HEK293 (cell line): ENCODE data around the gene PRSS23.

Source experiments
- CTCF ChIA-PET: fragments of 350-600 bp; formaldehyde crosslinking; extraction: SDS; loops from one replicate; lab custom pipeline; 2021; ENCODE audit warnings: antibody characterized with exemption; lab: Yijun Ruan, JAX
- POLR2A ChIA-PET: fragments of 300-600 bp; formaldehyde crosslinking; extraction: SDS; loops from one replicate; lab custom pipeline; 2020; ENCODE audit warnings: antibody characterized with exemption, inconsistent platforms; lab: Yijun Ruan, JAX
- H3K27ac ChIP-seq: fragments of 200-500 bp; sonication (Bioruptor generic); 2 replicates; pipeline ENCODE4 v1.5.1; 2014; ENCODE audit warnings: low read depth, low read length, control low read depth, inconsistent platforms; ENCODE audit errors: extremely low read depth
- H3K36me3 ChIP-seq, 2 experiments: fragments of 200-500 bp in 1 of 2; sonication (Bioruptor generic) in 1 of 2; 1 replicate in 1 of 2; 2 replicates in 1 of 2; pipeline ENCODE4 v1.5.1; 2014 to 2017; ENCODE audit warnings: inconsistent platforms in 2 of 2, low read length in 2 of 2; ENCODE audit not compliant: control insufficient read depth in 2 of 2, insufficient read depth in 1 of 2
- H3K4me1 ChIP-seq: fragments of 200-500 bp; sonication (Bioruptor generic); 2 replicates; pipeline ENCODE4 v1.5.1; 2014; ENCODE audit warnings: mild to moderate bottlenecking, low read length, inconsistent platforms; ENCODE audit not compliant: control insufficient read depth, insufficient read depth
- H3K4me3 ChIP-seq: 2 replicates; pipeline ENCODE4 v1.5.1; 2011; ENCODE audit warnings: low read depth, mild to moderate bottlenecking, control low read depth, low read length, moderate library complexity
- H3K9me3 ChIP-seq: fragments of 200-500 bp; sonication (Bioruptor generic); 2 replicates; pipeline ENCODE4 v1.5.1; 2014; ENCODE audit warnings: low read depth, low read length, inconsistent platforms; ENCODE audit not compliant: control insufficient read depth, insufficient read depth
- GLIS2 ChIP-seq: fragments of 450-650 bp; formaldehyde crosslinking; IDR thresholded peaks from 2 replicates; pipeline ENCODE4 v1.5.1; 2016; ENCODE audit warnings: missing biosample characterization, missing genetic modification characterization
- KLF7 ChIP-seq: fragments of 450-650 bp; formaldehyde crosslinking; IDR thresholded peaks from 2 replicates; pipeline ENCODE4 v1.5.1; 2016; ENCODE audit warnings: missing biosample characterization, missing genetic modification characterization, borderline replicate concordance
- MYNN ChIP-seq: fragments of 450-650 bp; formaldehyde crosslinking; IDR thresholded peaks from 2 replicates; pipeline ENCODE4 v1.5.1; 2016; ENCODE audit warnings: missing biosample characterization, missing genetic modification characterization, borderline replicate concordance
- REST ChIP-seq: fragments of 450-650 bp; formaldehyde crosslinking; IDR thresholded peaks from 2 replicates; pipeline ENCODE4 v1.5.1; 2016; ENCODE audit warnings: missing biosample characterization, missing genetic modification characterization
- SP7 ChIP-seq: fragments of 450-650 bp; formaldehyde crosslinking; IDR thresholded peaks from 2 replicates; pipeline ENCODE4 v1.5.1; 2016; ENCODE audit warnings: missing biosample characterization, missing genetic modification characterization
- ZBTB21 ChIP-seq: fragments of 450-650 bp; formaldehyde crosslinking; IDR thresholded peaks from 2 replicates; pipeline ENCODE4 v1.5.1; 2017; ENCODE audit warnings: missing biosample characterization, missing genetic modification characterization
- ZEB2 ChIP-seq: fragments of 450-650 bp; formaldehyde crosslinking; IDR thresholded peaks from 2 replicates; pipeline ENCODE4 v1.5.1; 2016; ENCODE audit warnings: missing biosample characterization, missing genetic modification characterization
- ZFP37 ChIP-seq: fragments of 450-650 bp; formaldehyde crosslinking; IDR thresholded peaks from 2 replicates; pipeline ENCODE4 v1.5.1; 2016; ENCODE audit warnings: missing biosample characterization, missing genetic modification characterization
- ZFP41 ChIP-seq: fragments of 450-650 bp; formaldehyde crosslinking; IDR thresholded peaks from 2 replicates; pipeline ENCODE4 v1.5.1; 2016; ENCODE audit warnings: missing biosample characterization, missing genetic modification characterization, borderline replicate concordance
- ZFP69B ChIP-seq: fragments of 450-650 bp; formaldehyde crosslinking; IDR thresholded peaks from 2 replicates; pipeline ENCODE4 v1.5.1; 2016; ENCODE audit warnings: missing biosample characterization, missing genetic modification characterization
- ZNF112 ChIP-seq: fragments of 450-650 bp; formaldehyde crosslinking; IDR thresholded peaks from 2 replicates; pipeline ENCODE4 v1.5.0; 2017; ENCODE audit warnings: missing biosample characterization, missing genetic modification characterization
- ZNF157 ChIP-seq: fragments of 450-650 bp; formaldehyde crosslinking; IDR thresholded peaks from 2 replicates; pipeline ENCODE4 v1.5.1; 2016; ENCODE audit warnings: missing biosample characterization, missing genetic modification characterization
- ZNF169 ChIP-seq: fragments of 450-650 bp; formaldehyde crosslinking; IDR thresholded peaks from 2 replicates; pipeline ENCODE4 v1.5.1; 2016; ENCODE audit warnings: missing biosample characterization, missing genetic modification characterization
- ZNF174 ChIP-seq: fragments of 450-650 bp; formaldehyde crosslinking; IDR thresholded peaks from 2 replicates; pipeline ENCODE4 v1.5.0; 2017; ENCODE audit warnings: missing biosample characterization, mild to moderate bottlenecking, missing genetic modification characterization
- ZNF18 ChIP-seq: fragments of 450-650 bp; formaldehyde crosslinking; IDR thresholded peaks from 2 replicates; pipeline ENCODE4 v1.5.1; 2016; ENCODE audit warnings: missing biosample characterization, missing genetic modification characterization
- ZNF362 ChIP-seq: fragments of 450-650 bp; formaldehyde crosslinking; IDR thresholded peaks from 2 replicates; pipeline ENCODE4 v1.5.1; 2016; ENCODE audit warnings: missing biosample characterization, missing genetic modification characterization
- ZNF48 ChIP-seq: fragments of 450-650 bp; formaldehyde crosslinking; IDR thresholded peaks from 2 replicates; pipeline ENCODE4 v1.5.1; 2016; ENCODE audit warnings: missing biosample characterization, missing genetic modification characterization
- ZNF580 ChIP-seq: fragments of 450-650 bp; formaldehyde crosslinking; IDR thresholded peaks from 2 replicates; pipeline ENCODE4 v1.5.1; 2016; ENCODE audit warnings: missing biosample characterization, missing genetic modification characterization
- ZNF596 ChIP-seq: fragments of 450-650 bp; IDR thresholded peaks from 2 replicates; pipeline ENCODE4 v1.5.0; 2018; ENCODE audit warnings: missing biosample characterization, mild to moderate bottlenecking, missing genetic modification characterization, moderate library complexity
- ZNF600 ChIP-seq: fragments of 450-650 bp; formaldehyde crosslinking; IDR thresholded peaks from 2 replicates; pipeline ENCODE4 v1.5.1; 2016; ENCODE audit warnings: missing biosample characterization, missing genetic modification characterization
- ZNF645 ChIP-seq: fragments of 450-650 bp; formaldehyde crosslinking; IDR thresholded peaks from 2 replicates; pipeline ENCODE4; 2016; ENCODE audit warnings: missing biosample characterization, missing genetic modification characterization
- ZNF654 ChIP-seq: fragments of 450-650 bp; formaldehyde crosslinking; IDR thresholded peaks from 2 replicates; pipeline ENCODE4 v1.5.1; 2016; ENCODE audit warnings: low read depth, missing biosample characterization, missing genetic modification characterization
- ZNF677 ChIP-seq: fragments of 450-650 bp; IDR thresholded peaks from 2 replicates; pipeline ENCODE4 v1.5.0; 2018; ENCODE audit warnings: missing biosample characterization, mild to moderate bottlenecking, missing genetic modification characterization, moderate library complexity
- ZNF692 ChIP-seq: fragments of 450-650 bp; formaldehyde crosslinking; IDR thresholded peaks from 2 replicates; pipeline ENCODE4 v1.5.1; 2016; ENCODE audit warnings: missing biosample characterization, missing genetic modification characterization
- ZNF701 ChIP-seq: fragments of 450-650 bp; formaldehyde crosslinking; IDR thresholded peaks from 2 replicates; pipeline ENCODE4 v1.5.1; 2016; ENCODE audit warnings: missing biosample characterization, missing genetic modification characterization
- ZNF777 ChIP-seq: fragments of 450-650 bp; formaldehyde crosslinking; IDR thresholded peaks from 2 replicates; pipeline ENCODE4 v1.5.1; 2017; ENCODE audit warnings: missing biosample characterization, missing genetic modification characterization, borderline replicate concordance
- ZNF830 ChIP-seq: fragments of 450-650 bp; IDR thresholded peaks from 2 replicates; pipeline ENCODE4 v1.5.0; 2018; ENCODE audit warnings: missing biosample characterization, missing genetic modification characterization, low read depth, mild to moderate bottlenecking, moderate library complexity

Gene PRSS23

GRCh38 chr11:86810288-86810687 lies 9.9 kb downstream of the PRSS23 start (continued):
- no peak for TF ChIP-seq ZNF362 (tag by site-specific recombination)

- no peak overlapping the region for H3K4me3 ChIP-seq
- peaks cover 0 to 16% of the 10 kb centered on the region in 2 experiments; a peak in 1 of 3 replicates for H3K36me3 ChIP-seq
- ChIA-PET CTCF (interaction anchor here (1.3 to 2.7 kb wide), 3 partner anchors 8 to 451 kb away, joined by 4 to 15 read pairs (median 4); no protein-coding TSS in a partner anchor), POLR2A (interaction anchor here (0.7 to 3.4 kb wide), 3 partner anchors 11 to 117 kb away, joined by 3 to 10 read pairs (median 3); partner anchors contain the start of gene PRSS23)
- no peak overlapping the region for H3K27ac ChIP-seq
- peaks cover 3% of the 10 kb centered on the region; the same call in 1 of the 2 replicates for H3K4me1 ChIP-seq
- H3K9me3 ChIP-seq, result no peaks in the 10 kb centered on the region
- no peak for TF ChIP-seq ZNF830 (tag by site-specific recombination)
- 0 out of 2 replicates have a peak, but pooled peaks have one; percentile 15 for TF ChIP-seq ZEB2 (tag by site-specific recombination)
- TF ChIP-seq ZFP37 (tag by site-specific recombination), result no peak
- no peak for TF ChIP-seq ZNF169 (tag by site-specific recombination)
- TF ChIP-seq ZNF701, result no peak
- TF ChIP-seq ZNF580 (tag by site-specific recombination), result no peak
- TF ChIP-seq ZFP41 (tag by site-specific recombination), result no peak
- TF ChIP-seq ZNF157 (tag by site-specific recombination), result no peak
- no peak for TF ChIP-seq REST (tag by site-specific recombination)
- no peak for TF ChIP-seq ZNF174 (tag by site-specific recombination)
- no peak for TF ChIP-seq GLIS2
- no peak for TF ChIP-seq ZNF48 (tag by site-specific recombination)
- TF ChIP-seq MYNN (tag by site-specific recombination), result no peak
- no peak for TF ChIP-seq ZBTB21 (tag by site-specific recombination)
- TF ChIP-seq ZNF645 (tag by site-specific recombination), result no peak
- TF ChIP-seq KLF7 (tag by site-specific recombination), result no peak
- peak; percentile 58; the same call in 1 of the 2 replicates for TF ChIP-seq ZNF692 (tag by site-specific recombination)
- no peak for TF ChIP-seq ZNF112
- TF ChIP-seq ZNF654 (tag by site-specific recombination), result no peak
- TF ChIP-seq ZNF18, result no peak
- peak; percentile 53; the same call in 1 of the 2 replicates for TF ChIP-seq ZFP69B (tag by site-specific recombination)
- no peak for TF ChIP-seq ZNF777
- 0 out of 2 replicates have a peak, but pooled peaks have one; percentile 18 for TF ChIP-seq SP7
- TF ChIP-seq ZNF600 (tag by site-specific recombination), result peak; percentile 41; the same call in 1 of the 2 replicates
- no peak for TF ChIP-seq ZNF596 (tag by site-specific recombination)
- no peak for TF ChIP-seq ZNF677
Measured at GRCh38 chr11:86811637-86812321, 11.4 kb downstream of the PRSS23 start.
